GM12878 (cell line): ENCODE results near the gene IL26. TPM values are rescaled to one million over a fixed set of nuclear protein-coding genes. Genes with fewer than 3 reads are reported as not detected.

ENCODE experiments used
- ATAC-seq: fragments of 200-7000 bp; cut with Tn5 transposase; 3 replicates; pipeline ENCODE4 v1.9.1; 2020; ENCODE audit warnings: mild to moderate bottlenecking, moderate library complexity
- BruUV-seq: library from RNA; stranded (reverse); fragments of 400-500 nt; replicated peaks from 2 replicates; lab custom pipeline; 2021; lab: Mats Ljungman, UMichigan
- CTCF ChIA-PET: fragments of 300-600 bp; sonication (Branson Sonifier 250); formaldehyde crosslinking; extraction: SDS; loops from one replicate; lab custom pipeline; 2021; ENCODE audit warnings: inconsistent platforms; lab: Yijun Ruan, JAX
- POLR2A ChIA-PET: fragments of 350-600 bp; formaldehyde crosslinking; extraction: SDS; loops from one replicate; lab custom pipeline; 2021; ENCODE audit warnings: inconsistent platforms; lab: Charles Lee
- RAD21 ChIA-PET: fragments of 300-600 bp; sonication (Branson Sonifier 250); formaldehyde crosslinking; loops from one replicate; lab custom pipeline; 2023; ENCODE audit warnings: antibody characterized with exemption; ENCODE audit not compliant: unreplicated experiment; lab: Charles Lee
- SMC1A ChIA-PET: fragments of 300-600 bp; sonication (Branson Sonifier 250); formaldehyde crosslinking; loops from one replicate; lab custom pipeline; 2023; ENCODE audit not compliant: unreplicated experiment, uncharacterized antibody; lab: Charles Lee
- DNase-seq: peaks from one replicate; pipeline ENCODE4 v3.0.0-alpha.2; 2011; ENCODE audit warnings: low read depth, low spot score
- FAIRE-seq: peaks from 3 replicates; lab custom pipeline; 2011; peaks lifted over from hg19 to GRCh38; lab: Jason Lieb, UNC
- H2AFZ ChIP-seq: 2 replicates; pipeline ENCODE4 v1.6.0; 2011; ENCODE audit warnings: low read depth, low read length, control low read depth; ENCODE audit not compliant: control insufficient read depth
- H3K27ac ChIP-seq: 2 replicates; pipeline ENCODE4 v1.5.1; 2011; ENCODE audit warnings: control low read depth; ENCODE audit not compliant: control insufficient read depth, insufficient read depth
- H3K27me3 ChIP-seq, 2 experiments: replicated peaks in 1 of 2; 2 replicates each; pipeline versions ENCODE4 v1.6.0 to v1.6.1; 2011; ENCODE audit warnings: low read length in 1 of 2; ENCODE audit not compliant: control insufficient read depth in 2 of 2, insufficient read depth in 2 of 2
- H3K36me3 ChIP-seq, 2 experiments: 2 replicates each; pipeline ENCODE4 v1.5.1; 2011; ENCODE audit warnings: low read length in 1 of 2; ENCODE audit not compliant: control insufficient read depth in 2 of 2, insufficient read depth in 2 of 2
- H3K4me1 ChIP-seq: 2 replicates; pipeline ENCODE4 v1.6.1; 2011; ENCODE audit warnings: mild to moderate bottlenecking, low read length, moderate library complexity, mixed read lengths; ENCODE audit not compliant: control insufficient read depth, insufficient read depth
- H3K4me2 ChIP-seq: 2 replicates; pipeline ENCODE4 v1.6.0; 2011; ENCODE audit warnings: control low read depth; ENCODE audit not compliant: control insufficient read depth, insufficient read depth
- H3K4me3 ChIP-seq: fragments of 200-600 bp; sonication (generic); 2 replicates; pipeline ENCODE4 v1.5.1; 2016
- H3K79me2 ChIP-seq: 2 replicates; pipeline ENCODE4 v1.6.0; 2011; ENCODE audit warnings: low read length; ENCODE audit not compliant: control insufficient read depth, insufficient read depth
- H3K9ac ChIP-seq: 2 replicates; pipeline ENCODE4 v1.8.0; 2011; ENCODE audit warnings: low read length, control low read depth, mixed read lengths; ENCODE audit not compliant: control insufficient read depth, insufficient read depth
- H3K9me3 ChIP-seq: replicated peaks from 3 replicates; pipeline ENCODE4 v1.5.1; 2011; ENCODE audit warnings: mild to moderate bottlenecking, low read length; ENCODE audit not compliant: control insufficient read depth, insufficient read depth
- H4K20me1 ChIP-seq: 2 replicates; pipeline ENCODE4 v1.6.0; 2011; ENCODE audit not compliant: control insufficient read depth, insufficient read depth
- BRCA1 ChIP-seq: IDR thresholded peaks from 2 replicates; pipeline ENCODE4 v1.6.1; 2011; ENCODE audit warnings: low read depth, low read length, improper control_type of control experiment
- CBX5 ChIP-seq: sonication (generic); IDR thresholded peaks from 2 replicates; pipeline ENCODE4 v1.6.1; 2016; ENCODE audit warnings: low read depth, moderate library complexity, mild to moderate bottlenecking, inconsistent platforms
- CHD1 ChIP-seq: IDR thresholded peaks from 2 replicates; pipeline ENCODE4 v1.6.1; 2012; ENCODE audit warnings: low read depth, low read length, improper control_type of control experiment
- CHD2 ChIP-seq: IDR thresholded peaks from 2 replicates; pipeline ENCODE4 v1.6.1; 2011; ENCODE audit warnings: low read depth, low read length, improper control_type of control experiment, borderline replicate concordance
- SUPT20H ChIP-seq: IDR thresholded peaks from 2 replicates; pipeline ENCODE4 v1.6.1; 2011; ENCODE audit warnings: low read depth, mild to moderate bottlenecking, low read length, moderate library complexity, borderline replicate concordance; ENCODE audit not compliant: control insufficient read depth
- SUZ12 ChIP-seq: fragments of 200-600 bp; sonication (generic); IDR thresholded peaks from one replicate; pipeline ENCODE4 v1.6.1; 2018; ENCODE audit warnings: antibody characterized with exemption, mild to moderate bottlenecking; ENCODE audit not compliant: unreplicated experiment
- TCF3 ChIP-seq: IDR thresholded peaks from 2 replicates; pipeline ENCODE4 v1.6.1; 2012; ENCODE audit warnings: low read depth, mild to moderate bottlenecking, low read length, borderline replicate concordance; ENCODE audit not compliant: insufficient read depth
- WGBS: methylation state at CpG from one replicate; pipeline ENCODE4 v1.1.6; 2016; ENCODE audit warnings: low lambda C conversion rate; ENCODE audit not compliant: insufficient replicate concordance, insufficient coverage; ENCODE audit errors: missing lambda C conversion rate; 5-methylcytosine and 5-hydroxymethylcytosine counted together
- in situ Hi-C: fragments of 300-500 bp; cut with MboI; formaldehyde crosslinking; loops from 9 replicates; pipeline ENCODE4 v1.14.3; 2018; ENCODE audit warnings: mixed read lengths
- intact Hi-C: fragments of 100-400 bp; cut with micrococcal nuclease; formaldehyde crosslinking; loops from one replicate; pipeline ENCODE4 v1.14.2; 2022; ENCODE audit not compliant: unreplicated experiment
- polyA plus RNA-seq, 11 experiments: library from polyadenylated mRNA; depleted of rRNA in 4 of 11; unstranded in 6 of 11; stranded (reverse) in 5 of 11; fragments of >200 nt; fragmentation: Nextera tagmentation in 4 of 11; fragmentation: Illumina TruSeq in 1 of 11; extraction: Ambion mirVana in 4 of 11; extraction: Trizol in 1 of 11; gene quantifications; 1 replicate in 1 of 11; 2 replicates in 10 of 11; pipeline versions ENCODE4 v1.2.1 to v1.2.3, GENCODE V29; 2011 to 2016; ENCODE audit warnings: inconsistent platforms in 2 of 11, missing spikeins in 2 of 11, low read depth in 1 of 11
- total RNA-seq, 4 experiments: library from RNA; depleted of rRNA in 3 of 4; stranded (reverse); fragments of >200 nt in 3 of 4; fragmentation: Illumina TruSeq in 1 of 4; extraction: Trizol in 1 of 4; gene quantifications; 2 replicates each; pipeline versions ENCODE4 v1.2.1 to v1.2.3, GENCODE V29; 2013 to 2021

IL26 gene
- total and polyA plus RNA-seq, 10 of the 15 experiments (the other 5 are each of a cell fraction or from before 2014, with no cell fraction given), result not detected

DNA sequence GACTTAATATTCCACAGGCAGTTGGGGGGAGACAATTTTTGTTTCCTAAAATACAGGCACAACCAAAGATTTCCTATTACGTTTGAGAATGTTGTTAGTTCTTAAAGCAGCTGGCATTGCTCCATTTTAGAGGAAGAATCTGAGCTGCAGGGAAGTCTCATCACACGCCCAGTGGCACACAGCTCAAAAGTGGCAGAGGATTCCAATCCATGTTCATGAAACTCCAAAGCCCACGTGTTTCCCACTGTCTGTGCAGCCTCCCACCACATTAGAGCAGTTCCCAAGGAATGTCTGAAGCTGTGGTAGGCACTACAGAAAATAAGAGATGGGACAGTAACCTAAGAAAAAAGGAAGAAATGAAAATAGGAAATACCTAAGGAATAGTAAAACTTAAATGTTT, 6.1 kb upstream of the IL26 start:
- CTCF ChIA-PET, result interaction anchor here (0.8 to 3.5 kb wide), 9 partner anchors 9 to 266 kb away, joined by 3 to 31 read pairs (median 4); no protein-coding TSS in a partner anchor
- POLR2A ChIA-PET, result interaction anchor here (0.6 kb wide), 2 partner anchors 74 to 278 kb away, joined by 3 to 4 read pairs; no protein-coding TSS in a partner anchor
- WGBS, result 37% methylated on average over 3 of the region's 3 CpGs
- Histone ChIP-seq H4K20me1 (no peaks in the 10 kb centered on the region), H3K9me3 (no peaks in the 10 kb centered on the region), H3K36me3 (no peaks in the 10 kb centered on the region), H3K4me2 (no peak overlapping the region), H3K4me3 (no peak overlapping the region), H2AFZ (no peak overlapping the region), H3K27ac (no peak overlapping the region), H3K9ac (no peak overlapping the region), H3K27me3 (no peaks in the 10 kb centered on the region), H3K4me1 (peaks cover 6% of the 10 kb centered on the region), H3K79me2 (no peaks in the 10 kb centered on the region)
- no peak for DNase-seq
- no peak for ATAC-seq
- intact Hi-C loops, result no loop called here
- no peak for FAIRE-seq
- TF ChIP-seq SUZ12 (no peak), TCF3 (no peak), BRCA1 (no peak), CBX5 (no peak), CHD1 (no peak), SUPT20H (no peak), CHD2 (no peak)
- in situ Hi-C loops, result loop anchor here (5.0 kb wide), 1 partner anchor 81 kb away; no protein-coding TSS in a partner anchor
- BruUV-seq, result no TSS peak
- SMC1A ChIA-PET, result interaction anchor here (0.5 to 4.2 kb wide), 13 partner anchors 9 to 608 kb away, joined by 3 to 35 read pairs (median 3); no protein-coding TSS in a partner anchor
- RAD21 ChIA-PET, result interaction anchor here (0.6 to 2.0 kb wide), 4 partner anchors 8 to 420 kb away, joined by 3 to 9 read pairs (median 4); no protein-coding TSS in a partner anchor
